A204.1 (cell line): Measurements from ENCODE around the gene LY6G6F.
A peak's percentile ranks its signal among the peaks of the same experiment; 100 is the strongest.

Source experiments
- FAIRE-seq: peaks from 2 replicates; lab custom pipeline; 2012; peaks lifted over from hg19 to GRCh38; lab: Jason Lieb, UNC

LY6G6F gene, protein sequence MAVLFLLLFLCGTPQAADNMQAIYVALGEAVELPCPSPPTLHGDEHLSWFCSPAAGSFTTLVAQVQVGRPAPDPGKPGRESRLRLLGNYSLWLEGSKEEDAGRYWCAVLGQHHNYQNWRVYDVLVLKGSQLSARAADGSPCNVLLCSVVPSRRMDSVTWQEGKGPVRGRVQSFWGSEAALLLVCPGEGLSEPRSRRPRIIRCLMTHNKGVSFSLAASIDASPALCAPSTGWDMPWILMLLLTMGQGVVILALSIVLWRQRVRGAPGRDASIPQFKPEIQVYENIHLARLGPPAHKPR

GRCh38 chr6:31706599-31706998, at the start of gene LY6G6F:
TSS of gene LY6G6F (plus strand) at chr6:31706866. CDS start at chr6:31706907, 41 bp downstream.
- no peak for FAIRE-seq

- FAIRE-seq: no peak
Observed at GRCh38 chr6:31657406-31658157, 49.1 kb upstream of the LY6G6F start.

GRCh38 chr6:31658158-31658688, 48.4 kb upstream of the LY6G6F start:
- no peak for FAIRE-seq

- no peak for FAIRE-seq
Observed at GRCh38 chr6:31658983-31659648, 47.5 kb upstream of the LY6G6F start.

DNA sequence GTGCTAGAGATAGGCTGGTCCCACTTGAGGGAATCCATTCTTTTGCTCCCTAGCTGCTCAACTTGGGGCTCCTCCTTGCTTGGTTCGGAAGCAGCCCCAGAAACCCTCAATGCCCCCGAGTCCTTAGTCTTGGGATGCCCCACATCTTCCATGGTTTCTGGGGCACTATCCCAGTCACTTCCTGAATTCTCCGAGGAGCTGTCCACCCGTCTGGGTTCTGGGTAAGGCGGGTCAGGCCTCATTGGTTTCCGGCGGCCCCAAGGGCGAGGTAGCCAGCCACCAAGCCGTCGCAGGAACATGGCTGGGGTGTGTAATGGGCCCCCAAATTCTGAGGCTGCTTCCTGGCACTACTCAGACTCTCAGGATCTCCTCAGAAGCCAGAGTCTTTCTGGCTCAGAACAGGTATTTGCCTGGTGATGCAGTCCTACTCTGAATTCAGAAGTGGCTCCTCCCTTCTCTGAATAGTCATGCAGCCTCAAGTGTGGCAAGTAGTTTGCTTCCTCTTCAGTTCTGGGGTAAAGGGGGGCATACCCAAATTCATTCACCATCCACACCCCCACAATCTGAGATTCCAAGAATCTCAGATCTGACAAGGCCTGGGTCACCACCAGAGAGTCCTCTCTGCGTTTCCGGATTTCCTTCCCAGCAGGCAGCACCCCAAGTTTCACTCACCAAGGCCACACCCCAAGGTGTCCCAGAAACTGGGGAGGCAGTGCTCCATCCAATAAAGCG, 46.9 kb upstream of the LY6G6F start:
- no peak for FAIRE-seq

DNA sequence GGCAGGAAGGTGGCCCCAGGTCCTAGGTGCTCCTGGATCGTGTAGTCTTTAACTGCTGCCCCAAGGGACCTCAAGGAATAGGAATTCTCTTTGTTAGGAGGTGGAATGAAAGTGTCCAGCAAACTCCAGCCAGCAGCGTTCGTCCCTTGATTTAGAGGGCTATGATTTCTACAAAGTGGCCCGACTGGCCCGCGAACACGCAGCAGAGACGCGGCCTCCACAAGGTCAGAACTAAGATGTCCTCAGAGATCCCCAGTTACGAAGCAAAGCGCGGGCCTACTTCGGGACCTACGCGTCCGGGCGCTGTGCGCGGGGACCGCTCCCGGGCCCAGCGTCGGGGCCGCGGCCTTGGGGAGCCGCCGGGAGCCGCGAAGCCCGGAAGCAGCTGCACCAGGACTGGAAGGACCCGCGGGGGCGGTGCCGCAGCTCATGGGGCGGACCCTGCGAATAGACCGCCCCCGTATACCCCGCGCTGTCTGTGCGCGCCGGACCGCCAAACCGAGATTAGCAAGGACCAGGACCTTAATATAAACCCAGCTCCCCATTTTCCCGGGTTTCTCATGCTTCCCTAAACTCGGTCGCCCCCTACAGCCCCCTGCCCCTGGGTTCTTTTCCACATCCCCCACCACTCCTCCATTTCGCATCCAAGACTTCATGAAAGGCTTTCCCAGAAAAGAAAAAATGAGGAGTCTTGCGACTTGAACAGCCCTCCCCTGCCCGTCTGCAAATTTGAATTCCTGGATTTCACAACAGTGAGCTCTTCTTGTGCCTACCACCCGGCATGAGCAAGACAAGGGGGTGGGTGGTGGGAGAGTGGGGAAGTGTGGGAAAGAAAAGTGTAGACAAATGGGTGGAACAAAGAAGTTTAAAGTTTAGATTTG, 46.0 kb upstream of the LY6G6F start, which contains the start of gene C6orf47:
TSS of gene C6orf47 (minus strand) at position 398 of the 881 bp plus-strand sequence. CDS start 831 bp downstream, outside the sequence.
- FAIRE-seq: no peak

GRCh38 chr6:31661262-31662123, 45.2 kb upstream of the LY6G6F start:
- no peak for FAIRE-seq

DNA sequence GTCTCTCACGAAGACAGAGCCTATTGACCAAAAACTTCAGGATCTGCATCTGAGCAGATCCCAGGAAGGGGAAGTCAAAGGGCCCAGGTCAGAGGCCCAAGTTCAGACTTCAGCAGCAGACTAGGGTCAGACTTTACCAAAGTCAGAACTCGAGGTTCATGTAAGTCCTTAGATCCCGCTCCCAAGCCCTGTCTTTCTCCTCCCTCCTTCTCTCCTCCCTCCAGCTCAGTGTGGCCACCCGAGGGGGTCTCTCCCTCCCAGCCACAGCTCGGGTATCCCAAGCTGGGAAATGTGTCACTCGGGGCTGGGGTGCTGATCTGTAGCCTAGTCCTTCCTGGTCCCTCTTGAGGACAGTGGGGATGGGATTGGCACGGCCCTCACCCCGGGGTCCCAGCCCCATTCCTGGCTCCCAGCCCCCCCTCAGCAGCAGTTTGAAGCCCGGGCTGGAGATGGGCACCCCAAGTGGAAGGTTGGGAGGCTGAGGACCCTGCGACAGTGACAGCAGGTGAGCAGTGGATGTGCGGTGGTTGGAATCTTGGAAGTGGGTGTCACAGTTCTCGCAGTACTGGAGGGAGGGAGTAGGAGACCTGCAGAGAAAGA, 44.4 kb upstream of the LY6G6F start:
- no peak for FAIRE-seq

DNA sequence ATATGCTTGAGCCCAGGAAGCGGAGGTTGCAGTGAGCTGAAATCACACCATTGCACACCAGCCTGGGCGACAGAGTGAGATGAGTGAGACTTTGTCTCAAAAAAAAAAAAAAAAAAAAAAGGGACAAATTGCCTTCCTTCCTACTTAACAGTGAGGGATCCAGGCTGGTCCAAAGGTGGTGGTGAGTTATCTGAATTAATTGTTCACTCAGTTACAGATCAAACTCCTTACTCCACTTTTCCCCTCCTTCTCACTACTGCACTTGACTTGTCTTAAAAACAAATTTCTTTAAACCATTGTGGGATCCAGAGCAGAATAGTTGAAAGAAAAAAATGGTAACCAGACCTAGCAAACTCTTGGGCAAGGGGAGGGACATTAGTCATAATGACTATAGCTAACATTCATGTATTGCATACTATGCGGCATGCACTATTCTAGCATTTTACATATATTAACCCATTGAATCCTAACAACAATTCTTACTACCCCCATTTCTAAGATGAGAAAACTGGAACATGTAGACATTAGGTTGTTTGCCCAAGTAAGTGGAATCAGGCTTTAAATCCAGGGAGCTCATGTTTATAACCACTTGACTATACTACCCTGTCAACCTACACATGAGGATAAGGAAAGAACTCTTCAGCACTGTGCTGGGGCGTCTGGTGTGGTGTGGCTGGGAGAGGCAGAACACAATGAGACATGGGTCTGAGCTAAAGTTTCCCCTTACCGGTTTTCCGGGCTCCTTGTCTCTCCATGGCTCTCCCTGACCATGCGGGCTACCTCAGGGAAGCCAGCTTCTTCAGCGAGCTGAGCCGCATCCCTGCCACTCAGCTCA, 43.3 kb upstream of the LY6G6F start:
- no peak for FAIRE-seq

DNA sequence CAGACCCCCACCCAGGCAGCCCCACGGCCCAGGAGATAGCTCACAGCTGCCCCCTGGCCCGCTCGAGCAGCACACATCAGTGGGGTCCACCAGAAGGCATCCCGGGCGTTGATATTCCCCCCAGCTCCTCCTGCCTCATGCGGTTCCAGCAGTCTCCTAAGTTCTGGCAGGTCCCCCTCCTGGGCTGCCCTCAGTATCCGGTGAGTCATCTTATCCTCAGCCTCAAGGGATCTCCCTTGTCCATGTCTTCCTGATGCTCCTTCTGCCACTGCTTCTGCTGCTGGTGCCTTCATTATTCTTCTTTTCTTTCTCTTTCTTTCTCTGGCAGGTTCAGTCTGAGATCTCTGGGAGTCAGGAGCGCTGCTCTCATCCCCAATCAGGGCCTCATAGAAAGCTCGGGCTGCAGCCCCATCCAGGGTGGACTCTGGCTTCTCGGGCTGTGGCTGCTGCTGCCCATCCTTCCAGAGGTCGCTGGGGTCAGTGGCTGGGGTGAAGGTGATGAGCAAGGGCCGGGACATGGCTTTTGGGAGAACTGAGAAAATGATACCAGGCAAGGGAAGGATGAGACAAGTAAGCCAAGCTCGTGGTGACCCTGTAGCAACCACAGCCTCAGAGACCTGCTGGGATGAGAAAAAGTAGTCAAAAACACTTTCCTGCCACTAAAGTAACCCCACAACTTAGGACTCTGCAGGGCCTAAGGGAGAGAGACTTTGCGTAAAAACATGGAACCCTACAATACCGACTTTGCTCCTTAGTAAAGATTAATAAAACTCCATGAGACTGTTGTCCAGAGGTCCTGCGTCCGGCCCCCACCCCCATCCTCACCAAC, 42.5 kb upstream of the LY6G6F start:
- no peak for FAIRE-seq

GRCh38 chr6:31664790-31665500, 41.7 kb upstream of the LY6G6F start, which contains the start of gene GPANK1:
TSS of gene GPANK1 (minus strand) at chr6:31664997. CDS start at chr6:31664478, 519 bp downstream.
- FAIRE-seq: peak; percentile 35

DNA sequence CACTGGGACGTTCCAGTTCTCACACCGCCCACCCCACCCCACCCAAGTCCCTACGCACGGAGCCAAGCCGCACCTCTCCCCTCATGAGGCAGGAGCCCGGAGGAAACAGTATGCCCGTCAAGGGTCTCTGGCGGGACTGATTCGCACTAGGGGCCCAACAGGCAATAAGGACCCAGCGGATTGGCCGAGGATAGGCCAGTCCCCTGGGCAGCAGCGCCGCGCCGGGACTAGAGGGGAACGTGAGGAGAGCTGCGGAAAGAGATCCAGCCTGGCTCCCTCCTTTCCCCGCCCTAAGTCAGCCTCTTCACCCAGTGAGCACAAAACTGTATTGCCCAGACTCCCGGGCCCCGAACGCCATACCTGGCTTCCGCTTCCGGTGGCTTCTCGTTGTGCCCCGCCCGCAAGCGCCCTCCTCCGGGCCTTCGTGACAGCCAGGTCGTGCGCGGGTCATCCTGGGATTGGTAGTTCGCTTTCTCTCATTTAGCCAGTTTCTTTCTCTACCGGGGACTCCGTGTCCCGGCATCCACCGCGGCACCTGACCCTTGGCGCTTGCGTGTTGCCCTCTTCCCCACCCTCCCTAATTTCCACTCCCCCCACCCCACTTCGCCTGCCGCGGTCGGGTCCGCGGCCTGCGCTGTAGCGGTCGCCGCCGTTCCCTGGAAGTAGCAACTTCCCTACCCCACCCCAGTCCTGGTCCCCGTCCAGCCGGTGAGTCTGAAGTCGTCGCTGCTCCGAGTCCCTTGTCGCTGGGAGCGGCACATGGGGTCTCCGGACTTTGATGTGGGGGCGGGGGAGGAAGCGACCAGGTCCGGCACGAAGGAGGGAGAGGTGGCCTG, 40.9 kb upstream of the LY6G6F start, which contains the start of gene CSNK2B:
TSS of gene CSNK2B (plus strand) at position 580 of the 836 bp plus-strand sequence. CDS start 752 bp downstream, outside the sequence.
- peak; percentile 59 for FAIRE-seq

DNA sequence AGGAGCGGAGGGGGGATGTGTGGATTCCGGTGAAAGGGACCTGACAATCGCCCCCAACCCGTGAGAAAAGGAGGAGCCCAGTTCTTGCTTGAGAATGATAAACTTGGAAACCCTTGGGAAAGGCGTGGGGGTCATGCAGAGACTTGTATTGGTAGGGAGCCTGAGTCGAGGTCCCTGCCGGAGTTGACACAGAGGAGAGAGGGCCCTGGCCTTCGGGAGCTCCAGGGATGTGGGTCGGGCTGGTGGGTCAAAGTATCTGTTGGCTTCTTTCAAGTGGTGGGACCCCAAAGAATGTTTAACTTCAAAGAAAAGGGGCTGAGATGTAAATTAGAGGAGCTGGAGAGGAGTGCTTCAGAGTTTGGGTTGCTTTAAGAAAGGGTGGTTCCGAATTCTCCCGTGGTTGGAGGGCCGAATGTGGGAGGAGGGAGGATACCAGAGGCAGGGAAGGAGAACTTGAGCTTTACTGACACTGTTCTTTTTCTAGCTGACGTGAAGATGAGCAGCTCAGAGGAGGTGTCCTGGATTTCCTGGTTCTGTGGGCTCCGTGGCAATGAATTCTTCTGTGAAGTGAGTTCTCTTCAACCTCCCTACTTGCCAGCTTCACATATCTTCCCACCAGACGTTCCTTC, 40.2 kb upstream of the LY6G6F start:
- FAIRE-seq: no peak

DNA sequence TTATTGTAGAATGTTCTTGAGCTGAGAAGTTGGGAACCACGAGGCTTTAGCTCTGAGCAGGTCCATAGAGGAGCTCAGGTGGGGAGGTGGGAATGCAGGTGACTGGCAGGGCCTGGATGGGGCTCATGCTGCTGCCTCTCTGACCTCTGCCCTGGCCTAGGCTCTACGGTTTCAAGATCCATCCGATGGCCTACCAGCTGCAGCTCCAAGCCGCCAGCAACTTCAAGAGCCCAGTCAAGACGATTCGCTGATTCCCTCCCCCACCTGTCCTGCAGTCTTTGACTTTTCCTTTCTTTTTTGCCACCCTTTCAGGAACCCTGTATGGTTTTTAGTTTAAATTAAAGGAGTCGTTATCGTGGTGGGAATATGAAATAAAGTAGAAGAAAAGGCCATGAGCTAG, 37.0 kb upstream of the LY6G6F start, which contains the start of gene LY6G5B:
TSS of gene LY6G5B (plus strand) at position 301 of the 400 bp plus-strand sequence. CDS start 975 bp downstream, outside the sequence.
- FAIRE-seq: no peak

DNA sequence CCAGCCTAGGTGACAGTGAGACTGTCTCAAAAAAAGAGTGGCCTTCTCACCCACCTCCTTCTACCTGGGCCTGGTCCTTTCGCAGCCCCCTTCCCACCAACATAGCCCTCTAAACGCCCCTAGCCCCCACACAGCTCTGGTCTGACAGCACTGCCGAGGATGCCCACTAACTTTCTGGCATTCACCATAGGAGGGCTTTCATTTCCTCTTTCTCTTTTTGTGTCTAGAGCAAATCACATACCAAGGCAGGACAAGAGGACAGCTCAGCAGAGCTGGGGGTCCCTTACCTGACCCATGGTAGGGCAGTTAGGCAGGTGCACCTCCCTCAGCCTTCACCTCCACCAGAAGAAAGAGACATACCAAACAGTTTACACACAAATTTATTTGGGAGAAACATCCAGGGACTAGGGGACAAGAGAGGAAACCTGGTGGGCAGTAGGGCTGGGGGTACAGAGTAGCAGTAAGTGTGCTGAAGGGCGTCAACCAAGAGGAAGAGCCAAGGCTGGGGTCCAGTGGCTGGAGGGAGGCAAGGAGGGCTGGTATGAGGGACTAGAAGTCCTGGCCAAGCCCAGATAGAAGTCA, 30.3 kb upstream of the LY6G6F start:
- no peak for FAIRE-seq
